Esophagus muscularis mucosa (tissue), 4 donors: ENCODE results near the gene GCNT3. TPM values are rescaled to one million over a fixed set of nuclear protein-coding genes. Genes with fewer than 3 reads are reported as not detected.

Source experiments
- DNase-seq: peaks from one replicate; pipeline ENCODE4 v3.0.0-alpha.2; 2017; ENCODE audit errors: extremely low spot score
- H3K27ac ChIP-seq, 4 donors: fragments of 200-600 bp; sonication (generic); replicated peaks in 1 of 4; 1 replicate in 3 of 4; 2 replicates in 1 of 4; pipeline ENCODE4 v1.5.1; 2016 to 2019; ENCODE audit warnings: mild to moderate bottlenecking in 1 of 4
- H3K27me3 ChIP-seq, 4 donors: fragments of 200-600 bp; sonication (generic); one replicate each; pipeline versions ENCODE4 v1.5.1 to v1.6.0; 2016 to 2019
- H3K36me3 ChIP-seq, 4 donors: fragments of 200-600 bp; sonication (generic); one replicate each; pipeline ENCODE4 v1.5.1; 2016 to 2019
- H3K4me1 ChIP-seq, 4 donors: fragments of 200-600 bp; sonication (generic); one replicate each; pipeline ENCODE4 v1.5.1; 2016 to 2019
- H3K4me3 ChIP-seq, 4 donors: fragments of 200-600 bp; sonication (generic); 1 replicate in 2 of 4; 2 replicates in 2 of 4; pipeline ENCODE4 v1.5.1; 2016 to 2019; ENCODE audit warnings: mild to moderate bottlenecking in 4 of 4, moderate library complexity in 1 of 4
- H3K9me3 ChIP-seq, 4 donors: fragments of 200-600 bp; sonication (generic); 1 replicate in 3 of 4; 2 replicates in 1 of 4; pipeline ENCODE4 v1.5.1; 2016 to 2019
- CTCF ChIP-seq, 3 experiments: fragments of 200-600 bp in 2 of 3; fragments of 450-650 bp in 1 of 3; sonication (generic) in 2 of 3; IDR thresholded peaks; one replicate each; pipeline ENCODE4 v1.5.1; 2017 to 2019; ENCODE audit warnings: antibody characterized with exemption in 3 of 3, mild to moderate bottlenecking in 2 of 3, moderate library complexity in 1 of 3
- EP300 ChIP-seq: sonication (generic); formaldehyde crosslinking; IDR thresholded peaks from one replicate; pipeline ENCODE4 v1.6.1; 2017; ENCODE audit warnings: antibody characterized with exemption
- POLR2A ChIP-seq: fragments of 450-650 bp; IDR thresholded peaks from one replicate; pipeline ENCODE4 v1.6.1; 2017; ENCODE audit warnings: antibody characterized with exemption, moderate library complexity, mild to moderate bottlenecking, low read depth
- POLR2AphosphoS5 ChIP-seq, 2 donors: sonication (generic); formaldehyde crosslinking; IDR thresholded peaks; one replicate each; pipeline ENCODE4 v1.6.1; 2017; ENCODE audit warnings: antibody characterized with exemption in 2 of 2
- WGBS: methylation state at CpG from one replicate; pipeline ENCODE4 v1.1.5; 2018; 5-methylcytosine and 5-hydroxymethylcytosine counted together
- intact Hi-C: fragments of 100-400 bp; cut with DNase I; formaldehyde crosslinking; loops from one replicate; pipeline ENCODE4 v1.15.1; 2023
- total RNA-seq, 4 donors: library from RNA; depleted of rRNA; stranded (reverse); fragments of >200 nt; gene quantifications; one replicate each; pipeline versions ENCODE4 v1.1.0 to v1.2.1, GENCODE V29; 2016

GCNT3 gene
- total RNA-seq = 1 to 10 TPM in 1 of 4 donors, under 1 TPM in 1, not detected in 2; 0.69 to 2.9 TPM

GRCh38 chr15:59611276-59612260, at the start of gene GCNT3:
Gene GCNT3, plus strand, starts transcription at chr15:59611783. Its CDS starts 6,456 bp downstream, at chr15:59618239.
- WGBS = 76% methylated on average over 8 of the region's 8 CpGs
- no peak within 1 kb of the TSS for H3K4me3 ChIP-seq
- H3K9me3 ChIP-seq = no peaks in the 10 kb centered on the region
- no peak within 1 kb of the TSS for H3K27ac ChIP-seq
- DNase-seq = no peak
- no peak for TF ChIP-seq POLR2AphosphoS5 (IDR thresholded peaks at IDR 0.05)
- no peak for TF ChIP-seq CTCF (IDR thresholded peaks at IDR 0.05)
- TF ChIP-seq POLR2A = no peak
- intact Hi-C loops = no loop called here
- H3K36me3 ChIP-seq = no peaks in the 10 kb centered on the region
- peaks cover 0 to 19% (median 0%) of the 10 kb centered on the region in 4 donors for H3K27me3 ChIP-seq
- no peaks in the 10 kb centered on the region for H3K4me1 ChIP-seq

DNA sequence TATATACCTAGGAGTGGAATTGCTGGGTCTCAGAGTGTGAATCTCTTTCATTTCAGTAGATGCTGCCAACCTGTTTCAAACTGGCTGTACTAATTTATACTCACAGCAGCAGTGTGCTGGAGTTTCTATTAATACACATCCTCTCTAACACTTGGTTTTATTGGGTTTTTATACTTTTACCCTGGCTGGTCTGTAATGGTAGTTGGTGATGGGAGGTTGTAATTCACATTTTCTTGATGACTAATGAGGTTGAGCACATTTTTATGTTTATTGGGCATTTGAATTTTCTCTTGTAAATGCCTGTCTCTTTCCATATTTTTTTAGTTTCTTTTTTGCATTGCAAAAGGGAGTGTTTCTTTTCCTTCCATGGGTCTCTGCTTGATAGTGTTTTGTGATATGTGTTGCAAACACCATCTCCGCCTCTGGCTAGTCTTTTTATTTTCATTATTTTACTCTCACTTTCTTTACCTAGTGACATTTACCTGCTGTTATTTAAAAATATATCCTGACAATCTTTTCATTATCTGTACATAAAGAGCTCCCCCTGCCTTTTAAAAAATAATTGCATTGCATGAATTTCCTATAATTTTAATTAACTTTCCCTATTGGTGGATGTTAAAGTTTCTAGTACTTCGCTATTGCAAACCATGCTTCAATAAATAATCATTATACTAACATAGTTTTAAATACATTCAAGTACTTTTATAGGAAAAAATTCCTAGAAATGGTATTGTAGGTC, 49.0 kb upstream of the GCNT3 start:
- no peak for DNase-seq
- Histone ChIP-seq H3K27me3 (no peaks in the 10 kb centered on the region), H3K4me1 (no peaks in the 10 kb centered on the region), H3K36me3 (no peaks in the 10 kb centered on the region), H3K9me3 (peaks cover 0 to 16% (median 8%) of the 10 kb centered on the region in 4 donors), H3K27ac (no peak overlapping the region), H3K4me3 (no peak overlapping the region)
- intact Hi-C loops = no loop called here
- TF ChIP-seq EP300 = no peak
- no peak for TF ChIP-seq POLR2AphosphoS5 (IDR thresholded peaks at IDR 0.05)
- TF ChIP-seq POLR2A = no peak
- TF ChIP-seq CTCF (IDR thresholded peaks at IDR 0.05) = no peak
- WGBS = 94% methylated on average over 2 of the region's 2 CpGs

DNA sequence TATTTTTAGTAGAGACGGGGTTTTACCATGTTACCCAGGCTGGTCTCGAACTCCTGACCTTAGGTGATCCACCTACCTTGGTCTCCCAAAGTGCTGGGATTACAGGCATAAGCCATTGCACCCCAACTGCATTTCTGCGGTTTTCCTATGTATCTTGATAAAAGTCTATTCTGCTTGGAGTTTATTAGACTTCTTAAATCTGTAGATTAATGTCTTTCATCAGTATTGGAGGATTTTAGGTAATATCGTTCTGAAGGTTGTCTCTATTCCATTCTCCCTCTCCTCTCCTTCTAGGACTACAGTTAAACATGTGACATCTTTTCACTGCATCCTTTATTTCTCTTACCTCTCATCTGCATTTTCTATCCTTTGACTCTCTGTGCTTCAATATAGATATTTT, 46.3 kb upstream of the GCNT3 start:
- no peak for DNase-seq
- Histone ChIP-seq H3K36me3 (no peaks in the 10 kb centered on the region), H3K9me3 (peaks cover 0 to 16% (median 8%) of the 10 kb centered on the region in 4 donors), H3K27me3 (no peaks in the 10 kb centered on the region), H3K4me1 (no peaks in the 10 kb centered on the region), H3K27ac (no peak overlapping the region), H3K4me3 (no peak overlapping the region)
- 94% methylated on average over 4 of the region's 4 CpGs for WGBS
- intact Hi-C loops = no loop called here
- TF ChIP-seq CTCF (IDR thresholded peaks at IDR 0.05) = no peak
- no peak for TF ChIP-seq POLR2A
- no peak for TF ChIP-seq POLR2AphosphoS5 (IDR thresholded peaks at IDR 0.05)
- no peak for TF ChIP-seq EP300

DNA sequence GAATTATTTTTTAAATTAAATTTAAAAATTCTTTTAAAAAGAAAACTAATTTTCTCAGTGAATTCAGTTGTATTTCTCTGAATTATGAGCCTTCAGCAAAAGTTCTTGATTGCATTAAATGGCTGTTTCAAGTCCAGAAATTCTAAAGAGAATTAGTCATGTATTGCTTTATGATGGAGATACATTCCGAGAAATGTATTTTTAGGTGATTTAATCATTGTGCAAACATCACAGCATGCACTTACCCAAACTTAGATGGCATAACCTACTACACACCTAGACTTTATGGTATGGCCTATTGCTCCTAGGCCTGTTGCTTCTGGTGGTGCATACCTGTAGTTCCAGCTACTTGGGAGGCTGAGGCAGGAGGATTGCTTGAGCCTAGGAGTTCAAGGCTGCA, 44.3 kb upstream of the GCNT3 start:
- no peak for DNase-seq
- TF ChIP-seq CTCF (IDR thresholded peaks at IDR 0.05) (no peak), EP300 (no peak), POLR2AphosphoS5 (IDR thresholded peaks at IDR 0.05) (no peak), POLR2A (no peak)
- Histone ChIP-seq H3K4me1 (no peaks in the 10 kb centered on the region), H3K27me3 (no peaks in the 10 kb centered on the region), H3K4me3 (no peak overlapping the region), H3K36me3 (no peaks in the 10 kb centered on the region), H3K27ac (no peak overlapping the region), H3K9me3 (peaks cover 0 to 16% (median 8%) of the 10 kb centered on the region in 4 donors)
- intact Hi-C loops = no loop called here
- 85% methylated on average over 1 of the region's 1 CpG for WGBS
